22Rv1 (cell line): ENCODE data around the gene HTR2A.
"Not testable (repeated sequence)": the region's sequence is repeated elsewhere in the genome, so short reads cannot be mapped to it uniquely, and the experiment has no call there.

Experiments used
- H3K27ac ChIP-seq: fragments of 450-650 bp; 2 replicates; pipeline ENCODE4 v1.5.1; 2017
- ZFX ChIP-seq: fragments of 450-650 bp; IDR thresholded peaks from 2 replicates; pipeline ENCODE4 v1.6.1; 2017; ENCODE audit warnings: antibody characterized with exemption, borderline replicate concordance
- TF ChIP-seq, protein P1 (sequence below): fragments of 450-650 bp; IDR thresholded peaks from 2 replicates; pipeline ENCODE4 v1.5.1; 2017; ENCODE audit warnings: mild to moderate bottlenecking

The HTR2A gene

GRCh38 chr13:46817838-46818476, 78.9 kb downstream of the HTR2A start:
- H3K27ac ChIP-seq: no peak overlapping the region
- TF ChIP-seq ZFX: no peak
- TF ChIP-seq, protein P1, sequence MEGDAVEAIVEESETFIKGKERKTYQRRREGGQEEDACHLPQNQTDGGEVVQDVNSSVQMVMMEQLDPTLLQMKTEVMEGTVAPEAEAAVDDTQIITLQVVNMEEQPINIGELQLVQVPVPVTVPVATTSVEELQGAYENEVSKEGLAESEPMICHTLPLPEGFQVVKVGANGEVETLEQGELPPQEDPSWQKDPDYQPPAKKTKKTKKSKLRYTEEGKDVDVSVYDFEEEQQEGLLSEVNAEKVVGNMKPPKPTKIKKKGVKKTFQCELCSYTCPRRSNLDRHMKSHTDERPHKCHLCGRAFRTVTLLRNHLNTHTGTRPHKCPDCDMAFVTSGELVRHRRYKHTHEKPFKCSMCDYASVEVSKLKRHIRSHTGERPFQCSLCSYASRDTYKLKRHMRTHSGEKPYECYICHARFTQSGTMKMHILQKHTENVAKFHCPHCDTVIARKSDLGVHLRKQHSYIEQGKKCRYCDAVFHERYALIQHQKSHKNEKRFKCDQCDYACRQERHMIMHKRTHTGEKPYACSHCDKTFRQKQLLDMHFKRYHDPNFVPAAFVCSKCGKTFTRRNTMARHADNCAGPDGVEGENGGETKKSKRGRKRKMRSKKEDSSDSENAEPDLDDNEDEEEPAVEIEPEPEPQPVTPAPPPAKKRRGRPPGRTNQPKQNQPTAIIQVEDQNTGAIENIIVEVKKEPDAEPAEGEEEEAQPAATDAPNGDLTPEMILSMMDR: no peak

- no peak overlapping the region for H3K27ac ChIP-seq
- TF ChIP-seq, protein P1: no peak
- TF ChIP-seq ZFX: no peak
Measured at GRCh38 chr13:46817095-46817494, 79.8 kb downstream of the HTR2A start.

DNA sequence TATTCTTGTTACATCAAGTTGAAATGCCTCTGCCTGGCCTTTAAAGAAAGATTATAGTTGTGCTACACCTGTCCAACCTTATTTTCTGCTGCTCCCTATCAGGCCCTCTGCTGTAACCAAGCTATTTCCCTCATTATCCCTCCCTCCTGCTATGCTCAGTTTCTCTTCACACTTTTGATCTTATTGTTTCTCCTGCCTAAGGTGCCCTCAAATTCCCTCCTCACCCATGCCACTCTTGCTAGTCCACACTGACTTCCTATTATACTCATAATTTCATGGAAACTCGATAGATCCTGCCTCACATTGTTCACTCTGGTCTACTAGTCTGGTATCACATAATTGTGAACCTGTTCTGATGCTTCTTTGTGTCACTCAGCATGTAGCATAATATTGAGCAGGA, 80.5 kb downstream of the HTR2A start:
- no peak for TF ChIP-seq ZFX
- TF ChIP-seq, protein P1: no peak

DNA sequence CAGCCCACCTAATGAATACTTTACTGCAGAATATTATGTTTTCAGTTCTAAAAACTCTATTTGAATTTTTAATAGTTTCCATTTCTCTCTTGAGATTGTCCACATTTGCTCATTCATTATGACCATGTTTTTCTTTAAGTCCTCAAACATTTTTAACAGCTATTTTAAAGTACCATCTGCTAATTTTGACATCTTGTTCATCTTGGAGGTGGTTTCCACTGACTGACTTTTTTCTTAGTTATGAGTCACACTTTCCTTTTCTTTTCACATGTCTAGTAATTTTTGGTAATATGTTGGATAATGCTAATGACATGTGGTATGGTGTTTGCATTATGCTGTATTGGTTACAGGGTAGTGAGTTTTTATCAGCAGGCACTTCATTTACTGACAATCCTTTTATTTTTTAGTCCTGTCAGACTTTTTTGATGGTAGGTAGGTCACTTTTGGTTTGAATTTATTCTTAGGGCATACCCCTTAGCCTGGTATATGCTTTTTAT, 84.5 kb downstream of the HTR2A start:
- TF ChIP-seq, protein P1: no peak
- TF ChIP-seq ZFX: no peak
- no peak overlapping the region for H3K27ac ChIP-seq

More for the DNA sequence above, 80.5 kb downstream of the HTR2A start:
- H3K27ac ChIP-seq: no peak overlapping the region

DNA sequence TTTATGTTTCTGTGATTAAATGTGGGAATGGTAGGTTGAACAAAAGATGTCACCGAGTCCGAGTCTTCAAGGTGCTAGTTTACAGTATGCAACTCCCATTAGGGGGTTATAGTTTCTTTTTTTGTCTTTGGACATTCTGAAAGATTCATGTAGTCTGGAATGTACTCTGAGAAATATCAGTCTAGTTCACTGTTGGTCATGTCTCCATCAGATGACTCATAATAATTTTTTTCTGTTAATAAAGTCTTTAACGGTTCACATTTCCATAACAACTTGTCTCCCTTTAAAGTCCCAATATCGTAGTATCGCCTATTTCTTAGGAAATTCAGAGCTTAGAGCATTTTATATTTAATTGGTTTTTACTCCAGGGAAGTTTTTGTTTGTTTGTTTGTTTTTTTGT, 86.4 kb downstream of the HTR2A start:
- TF ChIP-seq, protein P1: no peak
- no peak for TF ChIP-seq ZFX
- no peak overlapping the region for H3K27ac ChIP-seq

- not testable (repeated sequence) for H3K27ac ChIP-seq
Measured at GRCh38 chr13:46804921-46805320, 91.9 kb downstream of the HTR2A start.

- TF ChIP-seq, protein P1: no peak
- TF ChIP-seq ZFX: no peak
- H3K27ac ChIP-seq: no peak overlapping the region
Measured at GRCh38 chr13:46804391-46804815, 92.5 kb downstream of the HTR2A start.

- no peak overlapping the region for H3K27ac ChIP-seq
- TF ChIP-seq ZFX: no peak
- TF ChIP-seq, protein P1: no peak
Measured at GRCh38 chr13:46803586-46803985, 93.3 kb downstream of the HTR2A start.
